Stimulated activated CD4-positive, alpha-beta T cell treated with anti-CD3 and anti-CD28 coated beads, Interleukin-15, amount 100 ng/mL, for 48 hours (primary cell): ENCODE data around the gene PKP1.

Experiments used
- DNase-seq, 2 donors: peaks; one replicate each; pipeline ENCODE4 v3.0.0-alpha.2; 2020; ENCODE audit warnings: low read depth in 2 of 2

PKP1 gene

GRCh38 chr1:201260236-201260590 is 23.1 kb upstream of the PKP1 start:
- DNase-seq: no peak

GRCh38 chr1:201260648-201261311 is 22.5 kb upstream of the PKP1 start:
- no peak for DNase-seq

- no peak for DNase-seq
Observed at GRCh38 chr1:201261771-201262547, 21.3 kb upstream of the PKP1 start.

DNA sequence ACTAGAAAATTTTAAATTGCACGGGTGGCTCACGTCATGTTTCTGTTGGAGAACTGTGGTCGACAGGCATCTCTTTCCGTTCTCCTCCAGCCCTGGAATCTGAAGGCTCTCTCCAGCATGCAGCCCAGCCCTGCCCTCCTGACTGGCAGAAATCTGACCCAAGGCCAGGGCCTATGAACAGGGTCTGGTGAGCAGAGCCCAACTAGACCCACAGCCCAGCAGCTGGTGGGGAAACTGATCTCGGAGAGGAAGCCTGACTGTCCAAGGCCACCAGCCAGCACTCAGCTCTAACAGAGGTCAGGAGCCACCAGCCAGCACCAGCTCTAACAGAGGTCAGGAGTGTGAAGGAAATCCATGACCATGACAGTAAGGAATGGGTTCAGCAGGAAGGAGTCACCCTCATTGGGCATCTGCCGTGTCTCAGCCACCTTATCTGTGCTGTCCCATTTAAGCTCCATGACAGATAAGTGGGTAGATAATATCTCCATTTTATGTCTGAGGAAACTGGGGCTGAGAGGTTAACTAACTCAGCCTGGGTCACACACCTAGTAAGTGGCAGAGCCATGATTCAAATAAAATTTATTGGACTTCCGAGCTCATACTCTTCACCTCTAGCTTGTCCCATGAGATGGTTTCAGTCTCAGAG is 20.2 kb upstream of the PKP1 start:
- DNase-seq: no peak

DNA sequence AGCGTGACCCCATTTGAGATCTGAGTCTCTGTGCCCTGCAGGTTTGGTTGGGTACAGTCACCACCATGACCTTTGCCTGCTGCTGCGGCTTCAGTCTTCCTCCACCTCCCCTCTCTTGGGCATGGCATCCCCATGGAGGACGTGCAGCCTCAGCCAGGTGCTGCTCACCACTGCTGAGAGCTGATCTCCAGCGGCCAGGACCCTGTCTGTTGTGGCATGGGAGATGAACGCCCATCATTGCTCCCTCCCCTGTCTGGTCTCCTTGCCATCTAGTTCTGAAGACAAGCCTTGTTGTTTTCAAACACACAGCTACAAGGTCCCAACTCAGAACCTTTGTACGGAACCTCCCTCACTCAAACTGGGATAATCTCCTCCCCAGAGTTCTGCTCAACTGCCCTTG is 19.2 kb upstream of the PKP1 start:
- no peak for DNase-seq

DNA sequence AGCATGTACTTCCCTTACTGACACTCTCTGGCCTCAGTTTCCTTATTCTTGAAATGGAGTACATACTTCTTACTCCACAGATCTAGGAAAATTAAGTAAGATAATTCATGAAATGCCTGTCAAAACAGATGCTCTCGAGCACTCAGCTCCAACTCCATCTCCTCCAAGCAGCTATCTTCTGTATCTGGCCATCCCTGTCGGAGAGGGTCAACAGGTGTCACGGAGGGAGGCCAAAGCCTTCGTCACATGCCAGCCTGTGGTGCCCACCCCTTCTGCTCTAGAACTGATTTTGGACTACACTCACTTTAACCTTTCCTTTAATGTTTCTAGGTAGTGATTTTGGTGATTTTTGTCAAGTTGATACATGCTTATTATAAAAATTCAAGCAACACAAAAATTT is 18.8 kb upstream of the PKP1 start:
- no peak for DNase-seq

- no peak for DNase-seq
Observed at GRCh38 chr1:201265756-201266155, 17.6 kb upstream of the PKP1 start.

- no peak for DNase-seq
Observed at GRCh38 chr1:201266276-201266675, 17.0 kb upstream of the PKP1 start.

GRCh38 chr1:201266774-201267173 is 16.5 kb upstream of the PKP1 start:
- no peak for DNase-seq

- no peak for DNase-seq
Observed at GRCh38 chr1:201267481-201268229, 15.7 kb upstream of the PKP1 start.

GRCh38 chr1:201268604-201269151 is 14.6 kb upstream of the PKP1 start:
- DNase-seq: no peak

GRCh38 chr1:201269281-201269680 is 14.0 kb upstream of the PKP1 start:
- no peak for DNase-seq

- DNase-seq: no peak
Observed at GRCh38 chr1:201269900-201270410, 13.4 kb upstream of the PKP1 start.

DNA sequence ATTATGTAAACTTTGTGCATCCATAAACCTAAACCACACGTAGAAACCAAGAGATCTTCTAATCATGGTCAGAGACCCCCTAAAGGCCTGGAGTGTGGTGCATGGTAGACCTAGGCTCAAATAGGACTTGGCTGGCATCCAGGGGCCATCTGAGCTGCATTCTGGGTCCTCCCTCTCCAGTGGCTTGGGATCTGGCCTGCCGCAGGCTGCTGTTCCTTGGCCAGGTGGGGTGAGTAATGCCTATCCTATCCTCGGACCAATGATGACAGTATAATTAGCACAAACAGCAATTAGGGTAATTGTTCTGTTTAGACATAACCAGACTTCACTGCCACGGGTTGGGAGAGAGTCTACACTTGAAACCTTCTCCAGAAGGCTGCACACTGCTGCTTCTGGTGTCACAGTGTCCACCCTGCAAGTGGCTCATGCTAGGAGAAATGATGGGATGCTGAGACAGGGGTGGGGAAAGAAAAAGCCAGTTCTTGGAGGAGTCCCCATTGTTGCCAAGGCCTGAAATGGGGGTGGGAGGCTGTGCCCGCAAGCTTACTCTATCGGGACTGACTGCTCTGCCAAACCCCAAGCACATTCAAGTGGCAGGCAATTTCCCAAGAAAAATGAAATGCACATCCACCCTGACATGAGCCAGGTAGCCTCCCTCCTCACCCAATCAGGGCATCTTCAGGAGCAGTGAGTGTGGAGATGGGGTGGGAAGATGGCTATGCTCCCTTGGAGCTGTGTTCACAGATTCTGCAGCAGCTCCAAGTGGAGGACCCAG is 12.5 kb upstream of the PKP1 start:
- no peak for DNase-seq

GRCh38 chr1:201272799-201273198 is 10.5 kb upstream of the PKP1 start:
- no peak for DNase-seq

GRCh38 chr1:201274616-201275252 is 8.6 kb upstream of the PKP1 start:
- DNase-seq: no peak

GRCh38 chr1:201275253-201275666 is 8.0 kb upstream of the PKP1 start:
- DNase-seq: no peak

DNA sequence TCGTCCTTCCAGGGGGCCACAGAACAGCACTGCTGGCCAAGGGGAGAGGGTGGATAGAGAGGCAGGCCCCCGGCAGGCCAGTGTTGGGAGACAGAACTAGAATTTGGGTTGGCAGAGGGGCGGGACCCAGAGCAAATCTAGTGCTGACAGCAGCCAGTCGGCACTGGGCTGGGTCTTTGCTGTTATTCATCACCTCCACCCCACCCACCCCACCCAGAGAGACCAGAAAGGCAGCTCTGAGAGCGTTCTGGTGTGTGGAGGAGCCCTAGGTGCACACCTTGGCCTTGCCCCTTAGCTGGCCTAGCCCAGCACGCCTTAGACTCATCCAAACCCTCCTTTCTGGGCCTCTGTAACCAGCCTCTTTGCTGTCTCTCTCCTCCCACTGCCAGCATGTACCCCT is 6.4 kb upstream of the PKP1 start:
- DNase-seq: no peak

DNA sequence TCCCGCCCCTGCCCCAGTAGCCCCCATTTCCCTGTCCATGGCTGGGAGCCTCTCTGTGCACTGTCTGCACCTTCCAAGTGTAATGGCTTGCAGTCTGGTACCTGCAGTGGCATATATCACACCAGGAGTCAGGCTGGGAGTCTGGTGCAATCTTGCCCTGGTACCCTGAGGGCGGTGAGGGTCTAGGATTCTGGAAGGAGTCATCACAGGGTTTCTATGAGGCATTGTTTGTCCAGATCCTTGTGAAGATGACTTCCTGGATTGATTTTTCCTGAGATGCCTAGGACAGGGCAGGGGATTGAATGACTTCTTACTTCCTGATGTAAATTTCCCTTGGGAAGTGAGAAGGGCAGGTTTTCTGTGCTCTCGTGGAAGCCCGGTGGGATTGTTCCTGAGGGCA is 5.9 kb upstream of the PKP1 start:
- no peak for DNase-seq

- no peak for DNase-seq
Observed at GRCh38 chr1:201279313-201279712, 4.0 kb upstream of the PKP1 start.

DNA sequence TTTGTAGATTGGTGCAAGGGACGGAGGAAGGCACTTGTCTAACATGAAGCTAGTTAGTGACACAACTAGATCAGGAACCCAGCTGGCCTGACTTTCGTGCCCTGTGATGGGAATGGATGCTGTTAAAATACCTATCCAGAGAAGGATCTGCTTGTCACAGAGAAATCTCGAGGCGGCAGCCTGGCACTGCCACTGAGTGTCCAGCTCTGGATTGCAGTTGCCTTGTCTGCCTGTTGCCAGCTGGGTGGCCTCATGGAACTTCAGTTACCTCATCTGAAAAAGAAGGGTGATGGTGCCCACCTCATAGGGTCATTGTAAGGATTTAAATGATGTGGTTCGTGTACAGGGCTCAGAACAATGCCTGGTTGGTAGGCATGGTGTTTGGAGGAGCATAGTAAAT is 2.4 kb upstream of the PKP1 start:
- no peak for DNase-seq
